ENCODE data around the gene FIGNL1.

FIGNL1 gene, protein sequence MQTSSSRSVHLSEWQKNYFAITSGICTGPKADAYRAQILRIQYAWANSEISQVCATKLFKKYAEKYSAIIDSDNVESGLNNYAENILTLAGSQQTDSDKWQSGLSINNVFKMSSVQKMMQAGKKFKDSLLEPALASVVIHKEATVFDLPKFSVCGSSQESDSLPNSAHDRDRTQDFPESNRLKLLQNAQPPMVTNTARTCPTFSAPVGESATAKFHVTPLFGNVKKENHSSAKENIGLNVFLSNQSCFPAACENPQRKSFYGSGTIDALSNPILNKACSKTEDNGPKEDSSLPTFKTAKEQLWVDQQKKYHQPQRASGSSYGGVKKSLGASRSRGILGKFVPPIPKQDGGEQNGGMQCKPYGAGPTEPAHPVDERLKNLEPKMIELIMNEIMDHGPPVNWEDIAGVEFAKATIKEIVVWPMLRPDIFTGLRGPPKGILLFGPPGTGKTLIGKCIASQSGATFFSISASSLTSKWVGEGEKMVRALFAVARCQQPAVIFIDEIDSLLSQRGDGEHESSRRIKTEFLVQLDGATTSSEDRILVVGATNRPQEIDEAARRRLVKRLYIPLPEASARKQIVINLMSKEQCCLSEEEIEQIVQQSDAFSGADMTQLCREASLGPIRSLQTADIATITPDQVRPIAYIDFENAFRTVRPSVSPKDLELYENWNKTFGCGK

DNA sequence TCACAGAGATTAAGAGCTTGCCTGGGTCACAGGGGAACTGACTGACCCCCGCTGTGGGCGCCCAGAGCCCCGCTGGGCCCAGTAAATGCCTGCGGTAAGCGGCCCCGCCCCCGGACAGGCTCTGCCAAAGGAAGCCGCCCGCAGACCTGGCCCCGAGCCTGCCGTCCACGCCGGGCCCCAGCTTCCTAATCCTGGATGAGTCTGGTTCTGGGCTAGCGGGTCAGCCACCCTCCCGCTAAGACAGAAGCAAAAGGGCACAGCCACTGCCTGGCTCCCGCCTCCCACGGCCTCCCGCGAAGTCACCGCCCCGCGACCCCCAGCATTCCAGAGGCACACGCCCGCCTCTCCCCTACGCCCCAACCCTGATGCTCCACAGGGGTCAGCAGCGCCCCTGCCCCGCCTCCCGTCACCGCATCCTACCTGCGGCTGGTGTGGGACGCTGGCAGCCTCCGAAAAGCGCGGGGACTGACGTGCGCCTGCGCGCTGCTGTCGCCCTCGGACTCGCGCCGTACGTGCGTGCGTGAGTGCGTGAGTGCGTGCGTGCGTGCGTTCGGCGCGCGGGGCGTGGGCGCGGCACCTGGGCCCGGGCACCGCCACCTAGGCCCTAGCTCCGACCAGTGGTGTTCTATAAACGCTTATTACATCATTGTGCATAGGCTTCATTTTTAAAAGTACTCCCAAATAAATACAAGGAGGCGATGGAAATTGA, at the start of gene FIGNL1:
Gene FIGNL1, minus strand, starts transcription at position 470 of the 709 bp plus-strand sequence. CDS start 3,063 bp downstream, outside the sequence.
- intact Hi-C loops (cut with DNase I) = no loop called here
- DNase-seq = peak; percentile 69 to 97 (median 82)

DNA sequence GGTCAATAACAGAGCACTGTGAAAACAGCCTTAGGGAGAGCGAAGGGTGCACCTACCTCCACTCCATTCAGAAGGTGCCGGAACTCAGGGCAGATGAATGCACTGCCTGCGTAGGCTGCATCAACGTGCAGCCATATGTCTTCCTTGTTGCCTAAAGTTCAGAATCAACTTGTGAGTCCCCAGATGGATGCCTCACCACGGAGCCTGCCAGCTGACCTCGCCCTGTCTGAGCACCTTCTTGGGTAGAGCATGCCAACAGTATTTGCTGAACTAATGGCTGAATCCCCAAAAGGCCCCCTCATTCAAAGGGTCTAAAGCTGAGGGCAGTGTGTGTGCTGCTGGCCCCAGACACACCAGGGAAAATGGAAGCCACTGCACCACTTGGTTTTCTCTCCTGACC, 48.9 kb upstream of the FIGNL1 start:
- intact Hi-C loops (cut with DNase I) = no loop called here
- DNase-seq = no peak

DNA sequence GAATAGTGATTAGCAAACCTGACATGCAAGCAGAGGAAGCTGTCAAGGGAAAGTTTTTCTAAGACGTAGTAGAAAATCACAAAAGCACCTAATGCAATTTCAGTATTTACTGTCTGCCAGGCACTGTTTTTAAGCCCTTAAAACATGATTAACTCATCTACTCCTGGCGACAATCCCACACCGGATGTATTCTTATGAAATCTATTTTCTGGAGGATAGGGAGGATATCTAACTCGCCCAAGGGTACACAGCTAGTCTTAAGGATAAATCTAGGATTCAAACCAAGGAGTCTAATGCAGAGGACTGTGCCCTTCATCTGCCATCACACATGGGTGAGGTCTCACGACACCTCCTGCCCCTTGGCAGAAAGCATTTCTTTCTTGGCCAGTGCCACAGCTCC, 47.8 kb upstream of the FIGNL1 start:
- intact Hi-C loops (cut with DNase I) = no loop called here
- DNase-seq = no peak

DNA sequence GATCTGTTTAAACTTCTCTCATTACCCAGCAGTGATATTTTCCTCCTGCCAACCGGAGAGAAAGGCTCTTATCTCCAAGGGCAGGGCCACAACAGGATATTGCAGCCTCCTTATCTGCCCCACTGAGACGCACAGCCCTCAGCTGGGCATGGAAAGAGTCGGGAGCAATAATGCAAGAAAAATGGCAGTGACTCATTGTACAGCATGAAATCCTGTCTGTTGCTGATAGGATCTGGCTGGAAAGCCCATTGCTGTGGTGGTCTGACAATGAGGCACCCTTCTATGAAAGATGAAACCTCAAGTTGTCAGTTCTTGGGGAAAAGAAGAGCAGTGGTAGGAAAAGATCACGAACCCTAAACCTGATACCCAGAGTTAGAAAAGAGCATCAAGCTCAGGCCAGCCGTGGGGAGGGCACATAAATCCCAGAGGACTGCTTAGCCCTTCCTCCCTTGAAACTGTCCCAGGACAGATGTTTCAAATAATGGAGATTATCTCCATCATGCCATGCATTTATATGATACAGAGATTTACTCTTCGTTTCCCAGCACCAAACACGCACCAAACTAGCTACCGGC, 47.0 kb upstream of the FIGNL1 start:
- intact Hi-C loops (cut with DNase I) = no loop called here
- DNase-seq = no peak

- intact Hi-C loops (cut with DNase I) = no loop called here
- no peak for DNase-seq
These were observed 46.4 kb upstream of the FIGNL1 start for GRCh38 chr7:50496569-50496968.

GRCh38 chr7:50495746-50496145, 45.6 kb upstream of the FIGNL1 start:
- intact Hi-C loops (cut with DNase I) = no loop called here
- DNase-seq = no peak

DNA sequence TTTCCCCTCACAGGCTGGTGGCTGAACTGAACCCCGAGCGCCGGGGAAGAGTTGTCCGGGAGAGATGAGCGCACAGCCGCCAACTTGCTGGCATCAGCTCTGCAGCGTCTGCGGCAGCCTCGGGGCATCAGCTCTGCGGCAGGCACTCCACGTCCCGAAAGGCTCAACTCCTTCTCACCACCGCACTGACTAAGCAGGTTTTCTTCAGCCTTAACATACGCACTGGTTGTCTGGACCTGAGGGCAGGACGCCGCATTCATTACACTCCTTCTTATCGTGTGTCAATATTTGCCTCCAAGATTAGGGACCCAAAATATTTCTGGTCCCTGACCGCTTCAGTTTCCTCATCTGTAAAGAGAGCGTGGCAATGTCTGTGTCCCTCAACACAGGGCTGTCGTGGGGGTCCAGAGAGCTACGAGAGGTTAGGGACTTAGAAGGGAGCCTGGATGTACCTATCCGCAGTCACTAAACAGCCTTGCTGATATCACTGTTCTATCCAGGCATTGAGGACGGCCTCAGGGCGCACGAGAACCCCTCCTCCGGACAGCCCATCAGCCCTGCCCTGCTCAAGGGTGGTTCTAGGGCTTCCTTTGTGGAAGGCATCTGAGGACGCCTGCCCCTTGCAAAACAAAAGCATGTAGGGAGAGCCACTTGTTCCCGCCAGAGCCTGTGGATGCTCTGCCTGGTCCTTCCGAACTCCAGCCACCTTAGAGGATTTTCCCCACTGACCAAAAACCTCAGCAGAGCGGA, 42.8 kb upstream of the FIGNL1 start:
- peak in 2 of 10 donors; percentile 39 to 68 for DNase-seq
- intact Hi-C loops (cut with DNase I) = no loop called here

DNA sequence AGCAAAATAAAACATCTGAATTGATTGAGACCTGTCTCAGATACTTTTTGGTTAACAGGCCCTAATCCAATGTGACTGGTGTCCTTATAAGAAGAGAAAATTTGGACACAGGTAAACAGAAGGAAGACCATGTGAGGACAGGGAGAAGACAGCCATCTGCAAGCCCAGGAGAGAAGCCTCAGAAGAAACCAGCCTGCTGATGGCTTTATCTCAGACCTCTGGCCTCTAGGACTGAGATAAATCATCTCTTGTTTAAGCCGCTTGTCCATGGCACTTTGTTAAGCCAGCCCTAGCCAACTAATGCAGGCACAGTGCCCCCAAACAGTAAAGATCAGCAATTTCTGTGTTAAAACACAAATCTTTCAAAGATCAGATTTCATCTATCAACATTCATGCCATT, 41.8 kb upstream of the FIGNL1 start:
- no peak for DNase-seq
- intact Hi-C loops (cut with DNase I) = no loop called here

DNA sequence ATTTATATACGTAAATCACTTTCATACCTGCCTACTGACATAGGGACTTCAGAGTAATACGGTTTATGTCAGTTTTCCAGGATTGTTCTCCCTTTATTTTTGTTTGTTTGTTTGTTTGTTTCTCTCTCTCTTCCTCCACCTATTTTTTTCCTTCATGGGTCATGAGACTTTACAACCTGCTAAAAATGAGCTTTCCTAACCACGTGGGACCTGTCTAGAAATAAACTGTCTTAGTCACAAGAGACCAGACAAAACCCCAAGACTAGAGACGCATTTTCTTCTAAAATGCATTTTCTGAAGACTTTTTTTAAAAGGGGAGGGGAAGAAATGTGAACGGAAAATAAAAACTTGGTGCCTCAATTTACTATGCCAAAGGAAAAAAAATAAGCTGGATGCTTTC, 41.1 kb upstream of the FIGNL1 start:
- intact Hi-C loops (cut with DNase I) = no loop called here
- DNase-seq = no peak

GRCh38 chr7:50488379-50488778, 38.2 kb upstream of the FIGNL1 start:
- intact Hi-C loops (cut with DNase I) = no loop called here

DNA sequence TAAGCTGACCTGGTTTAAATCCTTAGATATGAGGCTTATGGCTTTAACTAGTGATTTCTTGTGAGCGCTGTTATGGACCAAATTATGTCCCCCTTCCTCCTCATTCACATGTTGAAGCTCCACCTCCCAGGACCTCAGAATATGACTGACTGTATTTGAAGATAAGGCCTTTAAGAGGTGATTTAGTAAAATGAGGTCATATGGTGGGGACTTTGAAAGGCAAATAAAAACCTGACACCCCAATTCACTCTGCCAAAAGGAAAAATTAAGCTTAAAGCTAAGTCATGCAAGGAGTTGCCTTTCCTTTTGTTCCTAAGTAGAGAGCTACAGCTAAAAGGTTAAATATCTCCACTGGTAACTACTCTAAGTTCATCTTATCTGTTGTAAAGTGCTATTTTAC, 36.4 kb upstream of the FIGNL1 start:
- no peak for DNase-seq
- intact Hi-C loops (cut with DNase I) = no loop called here

More at GRCh38 chr7:50488379-50488778, 38.2 kb upstream of the FIGNL1 start:
- DNase-seq = no peak

GRCh38 chr7:50481867-50482266, 31.7 kb upstream of the FIGNL1 start:
- intact Hi-C loops (cut with DNase I) = no loop called here
- no peak for DNase-seq

DNA sequence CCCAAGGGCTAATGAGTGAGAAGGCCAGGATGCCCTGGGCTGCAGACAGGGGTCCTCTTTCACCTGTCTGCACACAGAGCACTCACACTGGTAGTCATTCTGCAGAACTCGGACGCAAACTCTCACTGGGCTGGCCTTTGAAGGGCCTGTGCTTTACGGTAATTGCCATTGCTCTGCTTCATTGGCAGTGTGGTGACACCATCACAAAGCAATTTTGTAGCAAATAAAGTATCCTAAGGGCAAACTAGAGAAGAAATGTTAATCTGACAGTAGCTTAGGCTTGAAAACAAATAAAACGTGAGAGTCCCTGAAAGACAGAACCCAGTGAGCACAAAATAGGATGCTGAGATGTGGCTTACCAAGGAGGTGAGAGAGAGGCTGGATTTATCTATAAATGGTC, 30.6 kb upstream of the FIGNL1 start:
- DNase-seq = peak in 1 of 10 donors; percentile 25
- intact Hi-C loops (cut with DNase I) = no loop called here

DNA sequence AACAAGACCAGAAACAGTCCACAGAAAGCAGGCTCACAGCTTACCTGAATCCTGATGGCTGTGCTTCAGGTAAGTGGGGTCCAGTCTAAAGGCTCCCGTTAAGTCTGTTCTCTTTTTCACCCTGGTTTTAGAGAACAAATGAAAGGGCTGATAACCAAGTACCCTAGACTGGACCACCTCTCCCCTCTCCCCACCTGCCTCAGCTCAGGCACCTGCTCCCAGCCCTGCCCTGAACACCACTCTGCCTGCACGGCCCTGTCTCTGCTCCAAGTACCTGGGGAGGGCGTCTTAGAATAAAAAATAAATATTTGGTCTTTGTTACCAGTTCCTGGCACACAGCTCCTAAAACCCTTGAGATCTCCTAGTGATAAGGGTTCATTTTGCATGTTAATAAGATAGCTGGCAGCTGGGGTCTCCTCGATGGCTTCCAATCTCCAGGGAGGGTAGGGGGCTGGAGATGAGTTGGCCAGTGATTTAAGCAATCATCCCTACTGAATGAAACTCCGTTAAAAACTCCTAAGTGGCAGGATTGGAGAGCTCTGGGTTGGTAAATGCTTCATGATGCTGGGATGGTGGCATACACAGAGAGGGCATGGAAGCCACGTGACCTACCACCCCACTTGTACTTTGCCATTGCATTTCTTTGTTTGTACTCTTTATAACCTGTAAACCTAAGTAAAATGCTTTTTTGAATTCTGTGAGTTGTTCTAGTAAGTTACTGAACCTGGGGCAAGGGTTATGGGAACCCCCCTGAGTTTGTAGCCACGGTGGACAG, 29.8 kb upstream of the FIGNL1 start:
- DNase-seq = peak in 1 of 10 donors; percentile 66
- intact Hi-C loops (cut with DNase I) = no loop called here

- DNase-seq = no peak
- intact Hi-C loops (cut with DNase I) = no loop called here
These were observed 27.5 kb upstream of the FIGNL1 start for GRCh38 chr7:50477640-50478039.

GRCh38 chr7:50476953-50477625, 26.9 kb upstream of the FIGNL1 start:
- intact Hi-C loops (cut with DNase I) = no loop called here

GRCh38 chr7:50475340-50475739, 25.2 kb upstream of the FIGNL1 start:
- DNase-seq = no peak
- intact Hi-C loops (cut with DNase I) = no loop called here

More at GRCh38 chr7:50476953-50477625, 26.9 kb upstream of the FIGNL1 start:
- peak in 1 of 10 donors; percentile 45 for DNase-seq

DNA sequence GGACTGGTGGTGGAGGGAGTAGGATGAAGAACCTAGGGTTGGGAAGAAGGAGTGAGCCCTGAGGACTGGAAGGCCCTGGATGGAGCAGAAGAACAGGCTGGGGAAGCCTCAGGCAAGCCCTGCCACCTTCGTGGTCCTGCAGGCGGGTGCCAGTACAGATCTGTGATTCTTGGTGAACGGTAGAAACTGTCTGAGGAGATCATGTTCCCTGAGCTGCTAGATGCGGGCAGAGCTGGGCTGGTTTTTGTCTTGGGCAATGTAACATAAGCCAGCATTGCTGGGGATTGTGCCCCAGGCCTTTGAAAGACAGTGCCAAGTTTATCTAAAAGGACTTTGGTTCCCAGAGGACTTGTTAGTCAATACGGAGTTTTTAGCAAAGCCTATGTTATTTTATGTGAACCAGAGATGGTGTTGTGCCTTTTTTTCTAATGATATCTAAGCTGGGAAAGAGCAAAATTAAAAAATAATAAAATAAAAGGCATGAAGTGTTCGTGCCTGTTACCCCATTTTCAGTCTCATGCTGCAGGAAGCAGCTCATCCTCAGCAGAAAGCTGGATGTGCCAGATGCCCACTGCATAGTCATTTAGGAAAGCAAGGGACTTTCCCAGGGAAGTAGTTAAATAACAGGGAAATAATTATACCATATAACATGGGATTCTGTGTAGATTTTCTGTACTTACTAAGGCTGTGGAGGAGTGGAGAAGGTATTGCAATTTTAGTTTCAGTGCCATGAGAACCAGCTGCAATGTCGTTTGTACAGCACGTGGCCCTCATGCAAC, 24.4 kb upstream of the FIGNL1 start:
- DNase-seq = peak in 1 of 10 donors; percentile 53
- intact Hi-C loops (cut with DNase I) = no loop called here

All from posterior cingulate gyrus (tissue), 11 donors.